GM12878 (cell line): Measurements from ENCODE around the gene SARDH. TPM values are rescaled to one million over a fixed set of nuclear protein-coding genes. Genes with fewer than 3 reads are reported as not detected.

ENCODE experiments used
- CBX5 ChIP-seq: sonication (generic); IDR thresholded peaks from 2 replicates; pipeline ENCODE4 v1.6.1; 2016; ENCODE audit warnings: low read depth, moderate library complexity, mild to moderate bottlenecking, inconsistent platforms
- EP300 ChIP-seq, 2 experiments: fragments of 150-350 bp in 1 of 2; IDR thresholded peaks; 2 replicates each; pipeline ENCODE4 v1.6.1; 2011 to 2012; ENCODE audit warnings: low read depth in 2 of 2, low read length in 2 of 2, borderline replicate concordance in 1 of 2, improper control_type of control experiment in 1 of 2, inconsistent platforms in 1 of 2; ENCODE audit not compliant: control insufficient read depth in 1 of 2
- HDAC6 ChIP-seq: fragments of 200-600 bp; sonication (generic); IDR thresholded peaks from one replicate; pipeline ENCODE4 v1.8.0; 2017; ENCODE audit warnings: antibody characterized with exemption; ENCODE audit not compliant: unreplicated experiment
- JUNB ChIP-seq: IDR thresholded peaks from 2 replicates; pipeline ENCODE4 v1.6.1; 2016; ENCODE audit warnings: antibody characterized with exemption, mild to moderate bottlenecking
- MXI1 ChIP-seq: fragments of 150-350 bp; IDR thresholded peaks from 2 replicates; pipeline ENCODE4 v1.6.1; 2011; ENCODE audit warnings: low read depth, mild to moderate bottlenecking, inconsistent platforms, low read length, improper control_type of control experiment
- SMAD5 ChIP-seq: IDR thresholded peaks from 2 replicates; pipeline ENCODE4 v1.6.1; 2016; ENCODE audit warnings: antibody characterized with exemption, low read depth
- polyA plus RNA-seq, 11 experiments: library from polyadenylated mRNA; depleted of rRNA in 4 of 11; unstranded in 6 of 11; stranded (reverse) in 5 of 11; fragments of >200 nt; fragmentation: Nextera tagmentation in 4 of 11; fragmentation: Illumina TruSeq in 1 of 11; extraction: Ambion mirVana in 4 of 11; extraction: Trizol in 1 of 11; gene quantifications; 1 replicate in 1 of 11; 2 replicates in 10 of 11; pipeline versions ENCODE4 v1.2.1 to v1.2.3, GENCODE V29; 2011 to 2016; ENCODE audit warnings: inconsistent platforms in 2 of 11, missing spikeins in 2 of 11, low read depth in 1 of 11
- total RNA-seq, 4 experiments: library from RNA; depleted of rRNA in 3 of 4; stranded (reverse); fragments of >200 nt in 3 of 4; fragmentation: Illumina TruSeq in 1 of 4; extraction: Trizol in 1 of 4; gene quantifications; 2 replicates each; pipeline versions ENCODE4 v1.2.1 to v1.2.3, GENCODE V29; 2013 to 2021
- TF ChIP-seq, protein P1 (sequence below): IDR thresholded peaks from 2 replicates; pipeline ENCODE4 v1.6.1; 2012; ENCODE audit warnings: low read depth, low read length, improper control_type of control experiment
- TF ChIP-seq, protein P2 (sequence below): IDR thresholded peaks from 2 replicates; pipeline ENCODE4 v1.6.1; 2012; ENCODE audit warnings: mild to moderate bottlenecking, low read depth, low read length
- TF ChIP-seq, protein P3 (sequence below): fragments of 450-650 bp; IDR thresholded peaks from 2 replicates; pipeline ENCODE4 v1.6.1; 2016; ENCODE audit warnings: mild to moderate bottlenecking, moderate library complexity, borderline replicate concordance

Gene SARDH
- total and polyA plus RNA-seq, 10 of the 15 experiments (the other 5 are each of a cell fraction or from before 2014, with no cell fraction given): 0.03 to 0.15 (median 0.10) TPM; not detected in 6

DNA sequence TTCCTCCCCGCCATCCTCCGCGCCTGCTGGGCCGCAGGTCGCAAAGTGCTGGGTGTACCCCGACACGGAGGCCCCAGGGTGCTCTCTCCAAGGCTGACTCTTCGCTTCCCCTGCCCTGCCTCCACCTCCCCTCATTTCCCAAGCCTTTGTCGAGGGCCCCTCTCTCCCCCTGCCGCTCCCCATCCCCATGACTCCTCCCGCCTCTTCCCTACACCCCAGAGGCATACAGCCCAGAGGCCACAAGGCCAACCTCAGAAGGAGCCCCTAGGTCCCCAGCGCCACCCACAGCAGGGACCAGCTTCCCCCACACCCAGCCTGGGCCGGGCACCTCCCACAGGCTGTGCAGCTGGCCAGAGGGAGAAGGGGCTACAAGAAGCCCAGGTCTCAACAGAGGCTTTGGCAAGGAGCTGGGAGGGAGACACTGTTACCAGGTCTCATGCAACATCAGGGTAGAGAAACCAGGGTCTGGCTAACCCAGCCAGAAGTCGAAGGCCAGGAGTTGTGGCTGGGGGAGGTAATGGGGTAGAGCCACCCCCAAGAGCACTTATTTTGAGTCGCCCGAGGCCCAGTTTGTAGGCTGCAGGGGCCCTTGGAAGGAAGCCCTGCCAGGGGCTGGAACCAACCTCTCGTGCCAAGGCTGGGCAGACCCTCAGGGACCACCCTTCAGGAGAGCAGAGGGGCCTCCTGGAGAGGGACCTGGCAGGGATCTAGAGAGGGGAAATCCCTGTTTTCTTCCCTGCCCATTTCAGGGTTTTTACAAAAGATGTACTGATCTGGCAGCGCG lies 24.5 kb upstream of the SARDH start (continued):
- TF ChIP-seq, protein P1, sequence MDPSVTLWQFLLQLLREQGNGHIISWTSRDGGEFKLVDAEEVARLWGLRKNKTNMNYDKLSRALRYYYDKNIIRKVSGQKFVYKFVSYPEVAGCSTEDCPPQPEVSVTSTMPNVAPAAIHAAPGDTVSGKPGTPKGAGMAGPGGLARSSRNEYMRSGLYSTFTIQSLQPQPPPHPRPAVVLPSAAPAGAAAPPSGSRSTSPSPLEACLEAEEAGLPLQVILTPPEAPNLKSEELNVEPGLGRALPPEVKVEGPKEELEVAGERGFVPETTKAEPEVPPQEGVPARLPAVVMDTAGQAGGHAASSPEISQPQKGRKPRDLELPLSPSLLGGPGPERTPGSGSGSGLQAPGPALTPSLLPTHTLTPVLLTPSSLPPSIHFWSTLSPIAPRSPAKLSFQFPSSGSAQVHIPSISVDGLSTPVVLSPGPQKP: no peak
- TF ChIP-seq MXI1 (no peak), CBX5 (no peak), SMAD5 (no peak), JUNB (no peak), HDAC6 (no peak), EP300 (IDR thresholded peaks at IDR 0.05; ENCODE audit: borderline replicate concordance in 1 of 2, control insufficient read depth in 1 of 2, low read depth in 2 of 2, low read length in 2 of 2) (no peak)
- TF ChIP-seq, protein P2, sequence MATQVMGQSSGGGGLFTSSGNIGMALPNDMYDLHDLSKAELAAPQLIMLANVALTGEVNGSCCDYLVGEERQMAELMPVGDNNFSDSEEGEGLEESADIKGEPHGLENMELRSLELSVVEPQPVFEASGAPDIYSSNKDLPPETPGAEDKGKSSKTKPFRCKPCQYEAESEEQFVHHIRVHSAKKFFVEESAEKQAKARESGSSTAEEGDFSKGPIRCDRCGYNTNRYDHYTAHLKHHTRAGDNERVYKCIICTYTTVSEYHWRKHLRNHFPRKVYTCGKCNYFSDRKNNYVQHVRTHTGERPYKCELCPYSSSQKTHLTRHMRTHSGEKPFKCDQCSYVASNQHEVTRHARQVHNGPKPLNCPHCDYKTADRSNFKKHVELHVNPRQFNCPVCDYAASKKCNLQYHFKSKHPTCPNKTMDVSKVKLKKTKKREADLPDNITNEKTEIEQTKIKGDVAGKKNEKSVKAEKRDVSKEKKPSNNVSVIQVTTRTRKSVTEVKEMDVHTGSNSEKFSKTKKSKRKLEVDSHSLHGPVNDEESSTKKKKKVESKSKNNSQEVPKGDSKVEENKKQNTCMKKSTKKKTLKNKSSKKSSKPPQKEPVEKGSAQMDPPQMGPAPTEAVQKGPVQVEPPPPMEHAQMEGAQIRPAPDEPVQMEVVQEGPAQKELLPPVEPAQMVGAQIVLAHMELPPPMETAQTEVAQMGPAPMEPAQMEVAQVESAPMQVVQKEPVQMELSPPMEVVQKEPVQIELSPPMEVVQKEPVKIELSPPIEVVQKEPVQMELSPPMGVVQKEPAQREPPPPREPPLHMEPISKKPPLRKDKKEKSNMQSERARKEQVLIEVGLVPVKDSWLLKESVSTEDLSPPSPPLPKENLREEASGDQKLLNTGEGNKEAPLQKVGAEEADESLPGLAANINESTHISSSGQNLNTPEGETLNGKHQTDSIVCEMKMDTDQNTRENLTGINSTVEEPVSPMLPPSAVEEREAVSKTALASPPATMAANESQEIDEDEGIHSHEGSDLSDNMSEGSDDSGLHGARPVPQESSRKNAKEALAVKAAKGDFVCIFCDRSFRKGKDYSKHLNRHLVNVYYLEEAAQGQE: no peak
- TF ChIP-seq, protein P3, sequence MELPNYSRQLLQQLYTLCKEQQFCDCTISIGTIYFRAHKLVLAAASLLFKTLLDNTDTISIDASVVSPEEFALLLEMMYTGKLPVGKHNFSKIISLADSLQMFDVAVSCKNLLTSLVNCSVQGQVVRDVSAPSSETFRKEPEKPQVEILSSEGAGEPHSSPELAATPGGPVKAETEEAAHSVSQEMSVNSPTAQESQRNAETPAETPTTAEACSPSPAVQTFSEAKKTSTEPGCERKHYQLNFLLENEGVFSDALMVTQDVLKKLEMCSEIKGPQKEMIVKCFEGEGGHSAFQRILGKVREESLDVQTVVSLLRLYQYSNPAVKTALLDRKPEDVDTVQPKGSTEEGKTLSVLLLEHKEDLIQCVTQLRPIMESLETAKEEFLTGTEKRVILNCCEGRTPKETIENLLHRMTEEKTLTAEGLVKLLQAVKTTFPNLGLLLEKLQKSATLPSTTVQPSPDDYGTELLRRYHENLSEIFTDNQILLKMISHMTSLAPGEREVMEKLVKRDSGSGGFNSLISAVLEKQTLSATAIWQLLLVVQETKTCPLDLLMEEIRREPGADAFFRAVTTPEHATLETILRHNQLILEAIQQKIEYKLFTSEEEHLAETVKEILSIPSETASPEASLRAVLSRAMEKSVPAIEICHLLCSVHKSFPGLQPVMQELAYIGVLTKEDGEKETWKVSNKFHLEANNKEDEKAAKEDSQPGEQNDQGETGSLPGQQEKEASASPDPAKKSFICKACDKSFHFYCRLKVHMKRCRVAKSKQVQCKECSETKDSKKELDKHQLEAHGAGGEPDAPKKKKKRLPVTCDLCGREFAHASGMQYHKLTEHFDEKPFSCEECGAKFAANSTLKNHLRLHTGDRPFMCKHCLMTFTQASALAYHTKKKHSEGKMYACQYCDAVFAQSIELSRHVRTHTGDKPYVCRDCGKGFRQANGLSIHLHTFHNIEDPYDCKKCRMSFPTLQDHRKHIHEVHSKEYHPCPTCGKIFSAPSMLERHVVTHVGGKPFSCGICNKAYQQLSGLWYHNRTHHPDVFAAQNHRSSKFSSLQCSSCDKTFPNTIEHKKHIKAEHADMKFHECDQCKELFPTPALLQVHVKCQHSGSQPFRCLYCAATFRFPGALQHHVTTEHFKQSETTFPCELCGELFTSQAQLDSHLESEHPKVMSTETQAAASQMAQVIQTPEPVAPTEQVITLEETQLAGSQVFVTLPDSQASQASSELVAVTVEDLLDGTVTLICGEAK: no peak
